Astrocyte of the spinal cord (primary cell): Measurements from ENCODE around the gene PDE8B.

Source experiments
- DNase-seq: peaks from one replicate; pipeline ENCODE4 v3.0.0; 2011; ENCODE audit warnings: low read depth, low spot score
- H3K4me3 ChIP-seq: 2 replicates; pipeline ENCODE4 v1.5.1; 2011; ENCODE audit warnings: low read depth, mild to moderate bottlenecking, low read length, moderate library complexity
- CTCF ChIP-seq: IDR thresholded peaks from 2 replicates; pipeline ENCODE4 v1.5.1; 2012; ENCODE audit warnings: low read depth, mild to moderate bottlenecking, low read length, inconsistent platforms
- in situ Hi-C: cut with HindIII; loops from 2 replicates; pipeline ENCODE4 v1.10.0; 2017; ENCODE audit warnings: low sequenced_read_pairs

PDE8B gene

GRCh38 chr5:77202145-77202544 is 8.3 kb upstream of the PDE8B start:
- TF ChIP-seq CTCF, result no peak
- DNase-seq, result no peak
- H3K4me3 ChIP-seq, result no peak overlapping the region
- in situ Hi-C loops, result no loop called here

- DNase-seq, result no peak
- H3K4me3 ChIP-seq, result no peak overlapping the region
- no peak for TF ChIP-seq CTCF
- in situ Hi-C loops, result no loop called here
These were observed 5.5 kb upstream of the PDE8B start for GRCh38 chr5:77204967-77205366.

GRCh38 chr5:77208507-77209163 is 1.8 kb upstream of the PDE8B start:
- in situ Hi-C loops, result no loop called here
- H3K4me3 ChIP-seq, result no peak overlapping the region
- DNase-seq, result no peak
- no peak for TF ChIP-seq CTCF

- no peak for TF ChIP-seq CTCF
- in situ Hi-C loops, result no loop called here
- no peak for DNase-seq
- H3K4me3 ChIP-seq, result no peak overlapping the region
These were observed 887 bp upstream of the PDE8B start for GRCh38 chr5:77209495-77210090.

- in situ Hi-C loops, result no loop called here
- peak overlapping the region; percentile 6 for H3K4me3 ChIP-seq
- TF ChIP-seq CTCF, result no peak
- DNase-seq, result no peak
These were observed 647 bp downstream of the PDE8B start for GRCh38 chr5:77210964-77211690.

- H3K4me3 ChIP-seq, result no peak overlapping the region
- TF ChIP-seq CTCF, result no peak
- in situ Hi-C loops, result no loop called here
- no peak for DNase-seq
These were observed 1.2 kb downstream of the PDE8B start for GRCh38 chr5:77211691-77212047.
